ENCODE measurements around the gene ADORA3. TPM values are rescaled to one million over a fixed set of nuclear protein-coding genes. Genes with fewer than 3 reads are reported as not detected.

ADORA3 gene
- total and polyA plus RNA-seq, 8 donors, result 0.45 to 11.0 (median 0.82) TPM

DNA sequence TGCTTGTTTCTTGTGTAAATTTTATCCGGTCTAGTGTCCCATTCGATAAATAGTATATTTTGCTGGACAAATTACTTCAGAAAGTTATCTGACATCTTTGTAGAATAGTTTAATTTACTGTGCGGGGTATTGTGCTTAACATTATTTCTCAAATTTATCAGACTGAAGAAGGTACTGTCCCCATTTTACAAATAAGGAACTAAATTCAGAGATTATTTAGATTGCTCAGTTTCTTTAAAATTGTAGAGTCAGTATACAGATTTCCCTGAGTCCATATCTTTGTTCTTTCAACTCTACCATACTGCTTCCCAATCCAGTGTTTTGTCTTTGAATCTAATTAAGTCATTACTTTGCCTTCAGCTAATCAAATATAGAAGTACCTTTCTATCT, 47.8 kb downstream of the ADORA3 start:
- peaks cover under 1 to 37% of the 10 kb centered on the region in 2 donors for H3K4me1 ChIP-seq
- H3K27me3 ChIP-seq, result no peaks in the 10 kb centered on the region
- peaks cover 3 to 77% of the 10 kb centered on the region in 2 donors for H3K36me3 ChIP-seq
- TF ChIP-seq, protein P1, sequence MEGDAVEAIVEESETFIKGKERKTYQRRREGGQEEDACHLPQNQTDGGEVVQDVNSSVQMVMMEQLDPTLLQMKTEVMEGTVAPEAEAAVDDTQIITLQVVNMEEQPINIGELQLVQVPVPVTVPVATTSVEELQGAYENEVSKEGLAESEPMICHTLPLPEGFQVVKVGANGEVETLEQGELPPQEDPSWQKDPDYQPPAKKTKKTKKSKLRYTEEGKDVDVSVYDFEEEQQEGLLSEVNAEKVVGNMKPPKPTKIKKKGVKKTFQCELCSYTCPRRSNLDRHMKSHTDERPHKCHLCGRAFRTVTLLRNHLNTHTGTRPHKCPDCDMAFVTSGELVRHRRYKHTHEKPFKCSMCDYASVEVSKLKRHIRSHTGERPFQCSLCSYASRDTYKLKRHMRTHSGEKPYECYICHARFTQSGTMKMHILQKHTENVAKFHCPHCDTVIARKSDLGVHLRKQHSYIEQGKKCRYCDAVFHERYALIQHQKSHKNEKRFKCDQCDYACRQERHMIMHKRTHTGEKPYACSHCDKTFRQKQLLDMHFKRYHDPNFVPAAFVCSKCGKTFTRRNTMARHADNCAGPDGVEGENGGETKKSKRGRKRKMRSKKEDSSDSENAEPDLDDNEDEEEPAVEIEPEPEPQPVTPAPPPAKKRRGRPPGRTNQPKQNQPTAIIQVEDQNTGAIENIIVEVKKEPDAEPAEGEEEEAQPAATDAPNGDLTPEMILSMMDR (IDR thresholded peaks at IDR 0.05), result no peak
- H3K4me3 ChIP-seq, result no peak overlapping the region
- H3K27ac ChIP-seq, result no peak overlapping the region
- no peaks in the 10 kb centered on the region for H3K9me3 ChIP-seq
- ATAC-seq, result no peak
- intact Hi-C loops (cut with DNase I), result no loop called here
- no peak for DNase-seq

DNA sequence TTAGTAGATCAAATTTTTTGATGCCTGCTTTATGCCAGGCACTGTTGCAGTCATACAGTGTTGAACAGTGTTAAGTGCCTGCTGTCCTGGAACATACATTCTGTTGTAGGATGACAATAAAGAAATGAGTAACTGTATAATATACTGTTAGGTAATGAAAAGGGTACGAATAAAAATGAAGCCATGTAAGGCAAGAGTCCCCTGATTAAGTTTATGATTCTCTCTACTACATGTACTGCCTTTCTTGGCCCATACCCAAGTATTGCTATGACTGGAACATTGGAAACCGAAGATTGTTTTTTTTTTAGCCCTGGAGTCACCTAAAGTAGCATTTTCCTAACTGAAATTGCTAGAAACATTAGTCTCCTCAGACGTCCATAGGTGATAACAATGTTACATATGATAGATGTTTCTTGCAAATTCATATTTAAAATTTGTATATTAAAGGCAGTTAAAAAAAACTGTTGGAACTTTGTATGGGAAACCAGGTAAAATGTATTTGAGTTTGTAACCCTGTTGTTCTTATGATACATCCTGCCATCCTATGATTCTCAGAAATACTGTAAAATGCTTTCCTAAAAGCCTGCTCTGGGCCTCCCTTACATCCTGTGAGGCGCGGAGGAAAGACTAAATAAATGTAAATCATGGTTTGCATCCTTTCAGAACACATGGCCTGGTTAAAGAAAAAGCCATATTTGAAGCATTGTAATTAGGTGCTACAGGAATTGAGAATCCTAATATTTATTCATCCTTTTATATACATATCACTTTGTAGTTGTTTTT, 48.4 kb downstream of the ADORA3 start:
- H3K4me3 ChIP-seq, result no peak overlapping the region
- TF ChIP-seq, protein P1 (IDR thresholded peaks at IDR 0.05), result no peak
- peaks cover 5 to 43% of the 10 kb centered on the region in 2 donors for H3K4me1 ChIP-seq
- intact Hi-C loops (cut with DNase I), result no loop called here
- H3K9me3 ChIP-seq, result no peaks in the 10 kb centered on the region
- H3K27ac ChIP-seq, result no peak overlapping the region
- H3K27me3 ChIP-seq, result no peaks in the 10 kb centered on the region
- no peak for DNase-seq
- no peak for ATAC-seq
- H3K36me3 ChIP-seq, result peaks cover 3 to 72% of the 10 kb centered on the region in 2 donors

DNA sequence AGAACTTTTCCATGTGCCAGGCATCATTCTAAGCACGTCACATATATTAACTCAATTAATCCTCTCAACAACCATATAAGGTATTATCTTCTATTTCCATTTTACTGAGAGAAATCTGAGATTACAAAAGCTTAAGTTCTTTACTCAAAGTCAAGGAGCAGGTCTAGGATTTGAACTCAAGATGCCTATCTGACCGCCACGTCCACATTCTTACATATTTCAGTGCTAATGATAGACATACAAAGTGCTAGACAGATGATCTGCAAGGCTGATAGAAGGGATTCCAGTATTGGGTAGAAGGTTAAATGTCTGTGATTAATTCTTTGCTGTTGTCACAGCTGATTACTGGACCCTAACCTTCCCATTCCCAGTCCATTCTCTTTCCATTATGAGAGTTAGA, 49.7 kb downstream of the ADORA3 start:
- no peaks in the 10 kb centered on the region for H3K9me3 ChIP-seq
- ATAC-seq (no peak), DNase-seq (no peak)
- TF ChIP-seq, protein P1 (IDR thresholded peaks at IDR 0.05), result no peak
- intact Hi-C loops (cut with DNase I), result no loop called here
- H3K36me3 ChIP-seq, result peaks cover 0 to 58% of the 10 kb centered on the region in 2 donors
- H3K27ac ChIP-seq, result no peak overlapping the region
- no peak overlapping the region for H3K4me3 ChIP-seq
- peaks cover 5 to 44% of the 10 kb centered on the region in 2 donors for H3K4me1 ChIP-seq
- no peaks in the 10 kb centered on the region for H3K27me3 ChIP-seq

DNA sequence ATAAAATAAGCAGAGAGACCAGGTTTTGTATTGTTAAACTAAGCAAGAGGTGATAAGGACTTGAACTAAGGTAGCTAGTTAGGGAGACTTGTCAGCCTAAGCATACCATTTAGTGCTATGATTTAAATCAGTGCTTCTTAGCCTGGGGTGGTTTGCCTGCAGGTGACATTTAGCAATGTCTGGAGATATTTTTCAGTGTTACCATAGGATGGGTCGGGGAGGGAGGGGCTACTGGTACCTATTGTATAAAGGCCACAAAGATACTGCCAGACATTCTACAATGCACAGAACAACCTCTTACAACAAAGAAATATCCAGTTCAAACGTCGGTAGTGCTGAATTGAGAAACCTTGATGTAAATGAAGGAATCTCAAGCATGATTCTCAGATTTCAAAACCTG, 50.9 kb downstream of the ADORA3 start:
- H3K9me3 ChIP-seq, result no peaks in the 10 kb centered on the region
- H3K36me3 ChIP-seq, result peaks cover 0 to 47% of the 10 kb centered on the region in 2 donors
- TF ChIP-seq, protein P1 (IDR thresholded peaks at IDR 0.05), result no peak
- DNase-seq (no peak), ATAC-seq (no peak)
- no peak overlapping the region for H3K4me3 ChIP-seq
- no peak overlapping the region for H3K27ac ChIP-seq
- H3K27me3 ChIP-seq, result no peaks in the 10 kb centered on the region
- H3K4me1 ChIP-seq, result peaks cover 5 to 55% of the 10 kb centered on the region in 2 donors
- intact Hi-C loops (cut with DNase I), result no loop called here

DNA sequence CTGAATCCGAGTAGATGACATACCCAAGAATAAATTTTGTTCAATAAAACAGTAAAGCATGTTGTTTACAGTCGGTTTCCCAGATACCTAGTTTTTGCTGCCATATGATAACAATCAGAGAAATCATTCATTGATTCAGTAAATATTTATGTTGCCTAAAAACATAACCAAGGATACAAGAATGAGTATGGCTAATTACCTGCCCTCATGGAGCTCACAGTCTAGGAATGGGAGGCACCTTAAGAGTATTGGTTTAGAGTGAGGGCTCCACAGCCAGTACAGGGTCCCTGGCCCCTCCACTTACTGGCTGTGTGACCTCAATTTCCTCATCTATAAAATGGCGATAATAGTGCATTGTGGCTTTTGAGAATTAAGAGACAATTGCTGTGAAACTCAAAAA, 53.2 kb downstream of the ADORA3 start:
- Histone ChIP-seq H3K36me3 (peaks cover 0 to 38% of the 10 kb centered on the region in 2 donors), H3K27ac (peak overlapping the region in 1 of 2 donors; percentile 86), H3K4me3 (peak overlapping the region; percentile 90 to 93), H3K9me3 (no peaks in the 10 kb centered on the region), H3K4me1 (peaks cover 5 to 64% of the 10 kb centered on the region in 2 donors), H3K27me3 (no peaks in the 10 kb centered on the region)
- DNase-seq (no peak), ATAC-seq (no peak)
- intact Hi-C loops (cut with DNase I), result no loop called here
- TF ChIP-seq, protein P1 (IDR thresholded peaks at IDR 0.05), result no peak
